SU-DHL-6 (cell line): ENCODE results near the gene CBS.
"Not testable (repeated sequence)": the region's sequence is repeated elsewhere in the genome, so short reads cannot be mapped to it uniquely, and the experiment has no call there.

Experiments
- EZH2phosphoT487 ChIP-seq: fragments of 200-600 bp; sonication (generic), shearing (Covaris generic); conservative IDR thresholded peaks from 2 replicates; pipeline ENCODE4 v1.6.1; 2018; ENCODE audit warnings: mild to moderate bottlenecking, antibody characterized with exemption, low read length, moderate library complexity, mixed read lengths
- TF ChIP-seq, protein P1 (sequence below): fragments of 200-600 bp; sonication (generic); IDR thresholded peaks from one replicate; pipeline ENCODE4 v1.5.1; 2017; ENCODE audit warnings: antibody characterized with exemption, mild to moderate bottlenecking, low read length, moderate library complexity; ENCODE audit not compliant: insufficient read depth, poor library complexity, severe bottlenecking

DNA sequence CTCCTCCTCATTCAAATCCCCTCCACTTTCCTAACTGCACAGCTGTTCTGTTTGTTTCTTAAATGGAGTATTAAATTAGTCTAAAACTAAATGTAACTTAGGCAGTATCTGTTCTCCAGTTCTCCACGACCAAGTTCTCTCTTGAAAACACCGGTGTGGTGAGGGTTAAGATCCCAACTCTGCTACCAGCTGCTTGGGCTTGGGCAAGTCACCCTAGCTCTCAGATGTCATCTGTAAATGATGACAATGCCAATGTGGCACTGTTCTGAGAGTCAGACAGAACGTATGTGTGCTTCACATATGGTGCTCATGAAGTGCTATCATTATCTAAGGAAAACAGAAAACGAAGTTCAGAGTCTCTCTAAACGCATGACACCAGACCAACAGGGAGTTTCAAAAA lies 29.0 kb upstream of the CBS start:
- TF ChIP-seq, protein P1, sequence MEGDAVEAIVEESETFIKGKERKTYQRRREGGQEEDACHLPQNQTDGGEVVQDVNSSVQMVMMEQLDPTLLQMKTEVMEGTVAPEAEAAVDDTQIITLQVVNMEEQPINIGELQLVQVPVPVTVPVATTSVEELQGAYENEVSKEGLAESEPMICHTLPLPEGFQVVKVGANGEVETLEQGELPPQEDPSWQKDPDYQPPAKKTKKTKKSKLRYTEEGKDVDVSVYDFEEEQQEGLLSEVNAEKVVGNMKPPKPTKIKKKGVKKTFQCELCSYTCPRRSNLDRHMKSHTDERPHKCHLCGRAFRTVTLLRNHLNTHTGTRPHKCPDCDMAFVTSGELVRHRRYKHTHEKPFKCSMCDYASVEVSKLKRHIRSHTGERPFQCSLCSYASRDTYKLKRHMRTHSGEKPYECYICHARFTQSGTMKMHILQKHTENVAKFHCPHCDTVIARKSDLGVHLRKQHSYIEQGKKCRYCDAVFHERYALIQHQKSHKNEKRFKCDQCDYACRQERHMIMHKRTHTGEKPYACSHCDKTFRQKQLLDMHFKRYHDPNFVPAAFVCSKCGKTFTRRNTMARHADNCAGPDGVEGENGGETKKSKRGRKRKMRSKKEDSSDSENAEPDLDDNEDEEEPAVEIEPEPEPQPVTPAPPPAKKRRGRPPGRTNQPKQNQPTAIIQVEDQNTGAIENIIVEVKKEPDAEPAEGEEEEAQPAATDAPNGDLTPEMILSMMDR = not testable (repeated sequence)
- TF ChIP-seq EZH2phosphoT487 = not testable (repeated sequence)
